Upper lobe of left lung (tissue), 4 donors: ENCODE results near the gene MOCS1.

Experiments
- EP300 ChIP-seq, 4 donors: sonication (generic); formaldehyde crosslinking; IDR thresholded peaks; one replicate each; pipeline ENCODE4 v1.5.1; 2017; ENCODE audit warnings: antibody characterized with exemption in 4 of 4, control low read depth in 2 of 4
- POLR2A ChIP-seq, 4 donors: fragments of 450-650 bp; IDR thresholded peaks; one replicate each; pipeline ENCODE4 v1.5.1; 2016 to 2017; ENCODE audit warnings: antibody characterized with exemption in 4 of 4, mild to moderate bottlenecking in 2 of 4
- TF ChIP-seq, protein P1 (sequence below), 6 experiments: fragments of 450-650 bp in 4 of 6; fragments of 200-600 bp in 2 of 6; sonication (generic) in 2 of 6; IDR thresholded peaks; one replicate each; pipeline ENCODE4 v1.5.1; 2016 to 2019; ENCODE audit warnings: antibody characterized with exemption in 6 of 6

DNA sequence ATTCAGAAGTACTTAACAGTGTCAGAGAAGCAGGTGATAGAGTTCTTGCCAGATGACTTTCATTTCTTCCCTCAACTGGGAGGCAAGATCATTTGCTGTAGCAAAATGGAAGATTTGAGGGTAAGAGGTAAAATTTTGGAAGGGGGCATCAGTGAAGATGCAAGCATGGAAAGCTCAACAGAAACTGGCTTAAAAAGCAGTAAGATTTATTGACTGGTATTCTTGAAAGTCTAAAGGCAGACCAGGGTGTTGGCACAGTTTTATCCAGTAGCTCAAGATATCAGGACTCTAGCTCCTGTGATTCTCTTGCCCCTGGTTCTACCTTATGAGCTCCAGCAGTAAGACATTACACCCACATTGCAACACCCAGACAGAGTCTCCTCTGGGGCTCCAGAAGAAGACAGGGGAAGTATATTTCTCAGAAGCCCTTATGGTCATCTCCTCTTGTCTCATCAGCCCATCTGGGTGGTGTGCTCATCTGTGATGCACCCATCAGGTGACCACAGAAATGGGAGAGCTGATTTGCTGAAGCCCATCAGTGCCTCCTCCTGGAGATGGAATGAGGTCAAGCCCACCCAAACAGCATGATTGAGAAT, 16.0 kb upstream of the MOCS1 start:
- TF ChIP-seq, protein P1, sequence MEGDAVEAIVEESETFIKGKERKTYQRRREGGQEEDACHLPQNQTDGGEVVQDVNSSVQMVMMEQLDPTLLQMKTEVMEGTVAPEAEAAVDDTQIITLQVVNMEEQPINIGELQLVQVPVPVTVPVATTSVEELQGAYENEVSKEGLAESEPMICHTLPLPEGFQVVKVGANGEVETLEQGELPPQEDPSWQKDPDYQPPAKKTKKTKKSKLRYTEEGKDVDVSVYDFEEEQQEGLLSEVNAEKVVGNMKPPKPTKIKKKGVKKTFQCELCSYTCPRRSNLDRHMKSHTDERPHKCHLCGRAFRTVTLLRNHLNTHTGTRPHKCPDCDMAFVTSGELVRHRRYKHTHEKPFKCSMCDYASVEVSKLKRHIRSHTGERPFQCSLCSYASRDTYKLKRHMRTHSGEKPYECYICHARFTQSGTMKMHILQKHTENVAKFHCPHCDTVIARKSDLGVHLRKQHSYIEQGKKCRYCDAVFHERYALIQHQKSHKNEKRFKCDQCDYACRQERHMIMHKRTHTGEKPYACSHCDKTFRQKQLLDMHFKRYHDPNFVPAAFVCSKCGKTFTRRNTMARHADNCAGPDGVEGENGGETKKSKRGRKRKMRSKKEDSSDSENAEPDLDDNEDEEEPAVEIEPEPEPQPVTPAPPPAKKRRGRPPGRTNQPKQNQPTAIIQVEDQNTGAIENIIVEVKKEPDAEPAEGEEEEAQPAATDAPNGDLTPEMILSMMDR (IDR thresholded peaks at IDR 0.05): no peak
- TF ChIP-seq POLR2A (IDR thresholded peaks at IDR 0.05) (no peak), EP300 (IDR thresholded peaks at IDR 0.05) (no peak)
